Heart left ventricle (tissue), 13 donors: ENCODE measurements around the gene SLC1A7.

Source experiments
- CTCF ChIP-seq, 12 donors: fragments of 200-600 bp; sonication (generic) in 4 of 12; IDR thresholded peaks; one replicate each; pipeline versions ENCODE4 v1.5.0 to v1.8.0; 2018 to 2022; ENCODE audit warnings: antibody characterized with exemption in 12 of 12, mild to moderate bottlenecking in 5 of 12
- POLR2A ChIP-seq, 2 donors: fragments of 450-650 bp; IDR thresholded peaks; one replicate each; pipeline ENCODE4 v1.6.1; 2017; ENCODE audit warnings: antibody characterized with exemption in 2 of 2, mild to moderate bottlenecking in 2 of 2, moderate library complexity in 2 of 2
- donor health status: ischemic (EF 13 %, LVEDD 7.1; RV severe dilation, severe dysfunction).
- donor health status: DM: no; HTN: yes; CAD: no.
- donor health status: DM: no; HTN: no; CAD: no.
- donor health status: ischemic (EF 25% LVEDD 6.9; RV normal size, moderate dysfunction).
- donor health status: ischemic (EF 25% LVEDD 5.7; RV mildly dilated, moderate dysfunction).
- donor health status: ischemic (EF 35%, LVEDD 5.7; RV mildly dilated, moderate dysfunction).
- donor health status: nonischemic (EF 11% LVEDD 7.7; RV severe dilation, severe dysfunction).
- donor health status: DM: yes; HTN: yes; CAD: no.
- donor health status: PGD.
- donor health status: ischemic (EF 29% LVEDD 5.4; RV normal size, mild dysfunction).
- donor health status: nonischemic (EF 23%, LVEDD 6.1; RV moderate dilation, normal function).

DNA sequence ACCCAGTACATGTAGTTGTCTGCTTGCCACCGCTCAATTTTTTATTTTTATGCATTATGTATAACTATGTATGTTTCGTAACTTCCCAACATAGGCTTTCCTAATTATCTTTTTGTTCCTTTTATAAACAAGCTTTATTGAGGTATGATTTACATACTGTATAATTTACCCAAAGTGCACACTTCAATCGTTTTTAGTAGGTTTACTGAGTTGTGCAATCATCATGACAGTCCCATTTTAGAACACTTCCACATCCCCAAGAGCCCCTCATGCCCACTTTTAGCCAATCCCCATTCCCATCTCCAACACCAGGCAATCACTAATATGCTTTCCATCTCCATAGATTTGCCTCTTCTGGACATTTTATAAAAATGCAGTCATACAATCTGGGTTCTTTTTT is 14.3 kb upstream of the SLC1A7 start:
- TF ChIP-seq CTCF (IDR thresholded peaks at IDR 0.05) (no peak), POLR2A (IDR thresholded peaks at IDR 0.05) (no peak)
